HG03280 (cell line): ENCODE measurements around the gene NELFB.

ENCODE experiments used
- ATAC-seq: cut with Tn5 transposase; IDR thresholded peaks from one replicate; pipeline ENCODE4 v1.9.1; 2021; ENCODE audit warnings: mild to moderate bottlenecking, moderate library complexity; ENCODE audit not compliant: unreplicated experiment

Gene NELFB

DNA sequence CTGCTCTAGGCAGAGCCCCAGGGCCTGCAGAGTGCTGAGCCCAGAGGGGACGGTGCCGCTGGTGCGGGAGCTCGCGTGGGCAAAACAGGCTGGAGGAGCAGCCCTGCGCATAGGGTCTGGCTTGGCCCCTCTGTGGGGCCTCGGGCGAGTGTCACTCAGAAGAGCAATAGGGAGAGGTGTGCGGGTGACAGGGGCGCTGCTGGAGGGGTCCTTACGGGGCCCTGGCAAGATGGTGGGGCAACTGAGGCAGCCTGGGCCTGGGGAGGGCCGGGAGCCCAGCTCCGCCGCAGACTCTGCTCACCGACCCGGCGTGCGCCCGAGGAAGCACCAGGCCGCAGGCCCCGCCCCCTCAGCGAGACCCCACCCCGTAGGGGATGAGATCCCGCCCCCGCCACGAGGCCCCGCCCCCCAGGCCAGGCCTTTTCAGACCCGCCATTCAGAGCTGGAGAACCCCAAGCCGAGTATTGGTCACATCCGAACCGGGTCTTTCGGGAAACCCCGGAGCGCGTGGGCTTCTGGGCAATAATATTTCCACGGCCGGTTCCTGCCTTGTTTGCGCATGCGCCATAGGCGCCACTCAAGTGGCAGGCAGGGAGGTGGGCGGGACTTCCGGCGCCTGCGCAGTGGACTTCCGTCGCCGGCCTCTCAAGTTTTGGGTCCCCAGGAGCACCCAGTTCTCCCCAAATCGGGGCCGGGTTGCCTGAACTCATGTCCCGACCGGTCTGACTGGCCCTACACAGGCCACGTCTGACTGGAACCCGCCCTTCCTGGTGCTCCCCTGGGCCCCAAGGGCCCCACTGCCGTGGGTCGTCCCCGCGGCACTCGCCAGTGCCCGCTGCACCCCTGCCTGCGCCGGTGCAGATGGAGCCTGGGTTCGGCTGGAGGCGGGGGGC lies 31.8 kb upstream of the NELFB start:
- ATAC-seq: peak; percentile 78

DNA sequence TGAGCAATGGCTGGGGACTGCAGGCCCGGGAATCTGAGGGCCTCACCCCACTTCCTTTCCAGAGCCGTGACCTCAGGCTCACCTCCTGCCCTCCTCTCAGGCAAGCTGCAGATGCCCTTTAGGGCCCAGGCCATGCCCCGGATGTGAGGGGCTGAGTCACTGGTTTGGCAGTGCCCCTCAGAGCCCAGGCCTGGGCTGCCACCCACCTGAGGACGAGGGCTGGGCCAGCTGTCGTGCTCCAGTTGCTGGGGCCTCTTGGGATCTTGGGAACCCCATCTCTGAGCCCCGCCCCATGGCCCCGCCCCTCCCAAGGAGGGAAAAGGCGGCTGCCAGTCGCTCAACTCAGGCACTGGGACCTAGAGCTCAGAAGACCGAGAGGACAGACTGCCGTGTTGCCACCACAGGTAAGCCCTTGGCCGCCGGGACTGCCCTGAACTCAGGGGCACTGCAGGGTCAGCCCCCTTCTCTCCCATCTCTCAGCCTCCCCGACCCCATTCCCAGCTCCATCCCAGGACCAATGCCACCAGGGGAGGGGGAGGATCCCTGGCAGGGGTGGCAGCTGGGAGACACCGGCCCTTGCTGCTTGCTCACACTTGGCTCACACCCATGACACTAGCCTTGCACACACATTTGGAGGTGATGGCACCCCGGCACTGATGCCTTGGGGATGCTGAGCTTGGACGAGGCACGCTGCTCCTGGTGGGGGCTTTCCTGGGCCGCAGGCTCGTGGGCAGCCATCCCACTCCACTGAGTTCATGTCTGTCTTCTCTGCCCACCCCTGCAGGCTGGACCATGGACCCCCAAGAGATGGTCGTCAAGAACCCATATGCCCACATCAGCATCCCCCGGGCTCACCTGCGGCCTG lies 30.1 kb upstream of the NELFB start, which contains the start of gene CYSRT1:
Gene CYSRT1 (plus strand): TSS at position 345 of the 865 bp plus-strand sequence. CDS start 448 bp downstream, at position 793.
- ATAC-seq: no peak

DNA sequence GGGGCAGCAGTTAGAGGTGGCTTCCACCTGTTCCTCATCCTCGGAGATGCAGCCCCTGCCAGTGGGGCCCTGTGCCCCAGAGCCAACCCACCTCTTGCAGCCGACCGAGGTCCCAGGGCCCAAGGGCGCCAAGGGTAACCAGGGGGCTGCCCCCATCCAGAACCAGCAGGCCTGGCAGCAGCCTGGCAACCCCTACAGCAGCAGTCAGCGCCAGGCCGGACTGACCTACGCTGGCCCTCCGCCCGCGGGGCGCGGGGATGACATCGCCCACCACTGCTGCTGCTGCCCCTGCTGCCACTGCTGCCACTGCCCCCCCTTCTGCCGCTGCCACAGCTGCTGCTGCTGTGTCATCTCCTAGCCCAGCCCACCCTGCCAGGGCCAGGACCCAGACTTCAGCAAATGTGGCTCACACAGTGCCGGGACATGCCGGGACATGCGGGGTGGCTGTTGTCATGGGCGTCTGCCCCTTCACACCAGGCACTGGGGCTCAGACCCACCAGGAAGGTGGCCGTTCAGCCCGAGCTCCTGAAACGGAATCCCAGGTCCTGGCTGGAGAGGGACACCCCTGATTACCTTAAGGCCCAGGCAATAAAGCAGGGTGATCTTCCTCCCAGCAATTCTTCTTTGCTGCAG lies 29.3 kb upstream of the NELFB start:
- ATAC-seq: no peak

DNA sequence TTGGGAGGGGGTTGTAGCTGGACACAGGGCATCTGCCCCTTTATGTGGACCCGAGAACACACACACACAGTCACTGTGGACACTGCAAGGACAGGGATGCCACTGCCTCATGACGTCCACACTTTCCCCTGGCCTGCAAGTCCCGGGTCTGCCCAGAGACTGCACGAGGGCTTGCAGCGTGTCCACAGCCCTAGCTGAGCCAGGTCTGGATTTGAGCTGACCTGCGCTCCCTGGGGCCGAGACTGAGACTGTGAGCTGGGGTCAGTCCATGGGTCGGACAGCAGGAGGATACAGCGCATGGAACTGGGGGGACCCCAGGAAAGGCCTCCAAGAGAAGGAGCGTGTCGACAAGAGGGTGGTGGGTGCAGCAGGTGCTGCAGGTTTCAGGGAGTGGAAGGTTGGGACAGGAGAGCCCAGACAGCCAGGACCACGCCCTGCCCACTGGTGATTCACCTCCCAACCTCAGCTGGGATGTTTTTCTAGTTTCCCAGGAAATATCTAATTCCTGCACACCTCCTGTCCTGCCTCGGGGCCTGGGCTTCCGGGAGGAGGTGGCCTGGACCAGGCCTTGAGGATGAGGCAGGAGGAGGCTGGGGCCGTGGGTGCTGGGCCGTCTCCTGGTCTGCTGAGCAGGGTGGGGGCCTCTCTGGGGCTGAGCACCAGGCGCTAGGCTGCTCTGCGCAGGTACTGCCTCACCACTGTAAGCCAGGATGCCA lies 28.6 kb upstream of the NELFB start:
- no peak for ATAC-seq

DNA sequence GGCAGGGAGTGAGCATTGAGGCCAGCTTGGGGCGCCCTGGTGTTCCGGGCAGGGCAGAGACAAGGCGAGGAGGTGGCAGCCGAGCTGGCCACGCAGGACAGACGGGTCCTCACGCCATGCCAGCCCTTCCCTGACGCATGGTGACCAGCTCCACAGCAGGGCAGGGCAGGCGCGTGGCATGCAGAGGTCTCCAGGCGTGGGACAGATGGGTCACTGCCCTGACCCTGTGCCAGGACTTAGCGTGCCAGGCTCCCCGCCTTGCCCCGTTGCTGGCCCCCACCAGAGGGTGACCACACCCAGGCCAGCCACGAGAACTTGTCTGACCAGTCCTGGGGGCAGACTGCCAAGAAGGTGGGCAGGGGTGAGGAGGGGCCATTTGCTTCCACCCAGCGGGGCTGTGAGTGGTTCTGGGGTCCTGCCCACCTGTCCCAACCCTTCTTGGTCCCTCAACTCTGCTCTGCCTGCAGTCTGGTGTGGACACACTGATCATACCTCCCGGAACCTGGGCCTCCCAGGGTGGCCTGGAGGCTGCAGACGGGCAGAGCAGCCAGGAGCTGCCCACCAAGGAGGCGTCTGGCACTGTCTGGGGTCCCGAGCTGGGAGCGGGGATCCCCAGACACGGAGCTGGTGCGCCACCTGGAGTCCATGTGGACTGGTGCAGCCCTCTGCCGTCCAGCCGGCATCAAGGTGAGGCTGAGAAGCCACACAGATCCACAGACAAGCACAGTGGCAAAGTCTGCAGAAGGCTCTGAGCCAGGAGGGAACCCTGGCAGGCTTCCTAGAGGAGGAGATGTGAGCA lies 27.9 kb upstream of the NELFB start, which contains the start of gene RNF224:
Gene RNF224 (plus strand): TSS at position 449 of the 799 bp plus-strand sequence. CDS start 834 bp downstream, outside the sequence.
- ATAC-seq: no peak

DNA sequence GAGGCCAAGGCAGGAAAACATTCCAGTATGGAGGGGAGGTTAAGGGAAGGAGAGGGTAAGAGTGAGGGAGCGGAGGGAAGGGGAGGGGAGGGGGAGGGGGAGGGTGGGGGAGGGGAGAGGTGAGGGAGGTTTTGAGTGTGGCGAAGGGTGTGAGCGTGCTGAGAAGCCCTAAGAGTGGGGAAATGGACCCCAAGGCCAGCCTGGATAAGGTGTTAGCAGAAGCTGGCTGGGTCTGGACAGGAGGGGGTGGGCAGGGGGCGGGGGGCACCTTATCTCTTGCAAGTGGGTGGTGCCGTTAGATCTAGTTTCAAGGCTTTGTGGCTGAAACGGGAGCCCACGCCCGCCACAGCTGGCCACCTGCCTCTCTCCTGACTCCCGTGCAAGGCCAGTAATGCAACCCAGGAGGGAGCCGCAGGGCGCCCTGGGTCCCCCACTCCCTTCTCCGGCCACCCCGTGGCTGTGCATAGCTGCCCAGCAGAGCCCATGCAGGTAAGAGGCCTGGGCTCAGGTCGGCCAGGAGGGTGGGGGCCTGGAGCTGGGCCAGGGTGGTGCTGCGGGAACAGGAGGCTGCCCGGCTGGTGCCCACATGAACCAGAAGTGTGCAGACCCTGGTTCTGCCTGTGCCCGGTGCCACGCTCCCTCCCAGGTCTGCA lies 27.1 kb upstream of the NELFB start:
- no peak for ATAC-seq

DNA sequence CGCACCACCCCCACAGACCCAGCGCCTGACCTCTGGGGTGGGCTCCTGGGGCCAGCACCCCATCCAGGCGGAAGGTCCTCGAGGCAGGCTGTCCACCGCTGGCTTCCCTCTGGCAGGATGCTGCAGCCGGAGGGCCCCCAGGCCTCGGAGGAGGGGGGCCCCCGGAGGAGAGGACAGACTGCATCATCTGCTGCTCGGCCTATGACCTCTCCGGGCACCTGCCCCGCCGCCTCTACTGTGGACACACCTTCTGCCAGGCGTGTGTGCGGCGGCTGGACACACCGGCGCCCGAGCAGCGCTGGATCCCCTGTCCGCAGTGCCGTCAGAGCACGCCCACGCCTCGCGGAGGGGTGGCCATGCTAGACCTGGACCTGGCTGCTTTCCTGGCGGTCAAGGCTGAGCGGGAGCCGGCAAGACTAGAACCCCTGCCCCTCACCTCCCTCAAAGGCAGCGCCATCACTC lies 26.6 kb upstream of the NELFB start:
- ATAC-seq: no peak

DNA sequence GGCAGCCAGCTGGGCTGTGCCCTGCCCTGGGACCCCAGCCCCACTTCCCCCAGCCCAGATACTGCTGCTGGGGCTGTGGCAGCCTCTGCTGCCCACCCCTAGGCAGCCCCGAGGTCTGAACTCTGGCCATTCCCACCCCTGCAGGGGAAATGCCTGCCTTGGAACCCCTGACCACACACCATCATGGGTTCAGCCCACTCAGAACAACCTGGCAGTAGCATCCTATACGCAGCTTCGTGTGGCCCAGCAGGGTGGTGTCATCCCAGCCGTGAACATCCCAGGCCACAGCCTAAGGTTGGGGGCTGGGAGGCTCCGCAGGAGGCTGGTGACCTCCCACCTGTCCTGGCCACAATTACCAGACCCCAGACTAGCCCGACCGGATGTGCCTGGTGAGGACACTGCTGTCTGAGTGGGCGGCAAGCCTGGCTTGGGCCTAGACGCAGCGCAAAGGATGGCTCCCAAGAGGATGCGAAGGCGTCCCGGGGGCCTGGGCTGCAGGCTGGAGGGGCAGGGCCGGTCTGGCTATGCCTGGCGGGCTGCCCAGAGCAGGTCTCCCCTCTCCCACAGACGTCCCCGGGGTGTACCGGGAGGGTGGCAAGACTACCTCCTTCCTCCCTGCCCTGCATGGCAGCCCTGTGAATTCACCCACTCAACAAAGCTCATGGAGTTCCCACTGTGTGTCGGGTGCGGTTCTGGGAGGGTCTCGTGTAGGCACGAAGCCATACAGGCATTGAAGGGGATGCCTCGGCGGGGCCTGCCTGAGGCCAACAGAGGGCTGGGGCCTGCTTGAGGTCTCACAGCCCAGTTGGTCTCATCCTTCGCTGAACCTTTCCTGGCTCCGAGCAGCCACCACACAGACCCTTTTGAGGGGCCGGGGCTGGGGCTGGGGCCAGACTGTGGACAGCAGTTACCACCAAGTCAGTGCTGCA lies 25.9 kb upstream of the NELFB start:
- ATAC-seq: no peak

DNA sequence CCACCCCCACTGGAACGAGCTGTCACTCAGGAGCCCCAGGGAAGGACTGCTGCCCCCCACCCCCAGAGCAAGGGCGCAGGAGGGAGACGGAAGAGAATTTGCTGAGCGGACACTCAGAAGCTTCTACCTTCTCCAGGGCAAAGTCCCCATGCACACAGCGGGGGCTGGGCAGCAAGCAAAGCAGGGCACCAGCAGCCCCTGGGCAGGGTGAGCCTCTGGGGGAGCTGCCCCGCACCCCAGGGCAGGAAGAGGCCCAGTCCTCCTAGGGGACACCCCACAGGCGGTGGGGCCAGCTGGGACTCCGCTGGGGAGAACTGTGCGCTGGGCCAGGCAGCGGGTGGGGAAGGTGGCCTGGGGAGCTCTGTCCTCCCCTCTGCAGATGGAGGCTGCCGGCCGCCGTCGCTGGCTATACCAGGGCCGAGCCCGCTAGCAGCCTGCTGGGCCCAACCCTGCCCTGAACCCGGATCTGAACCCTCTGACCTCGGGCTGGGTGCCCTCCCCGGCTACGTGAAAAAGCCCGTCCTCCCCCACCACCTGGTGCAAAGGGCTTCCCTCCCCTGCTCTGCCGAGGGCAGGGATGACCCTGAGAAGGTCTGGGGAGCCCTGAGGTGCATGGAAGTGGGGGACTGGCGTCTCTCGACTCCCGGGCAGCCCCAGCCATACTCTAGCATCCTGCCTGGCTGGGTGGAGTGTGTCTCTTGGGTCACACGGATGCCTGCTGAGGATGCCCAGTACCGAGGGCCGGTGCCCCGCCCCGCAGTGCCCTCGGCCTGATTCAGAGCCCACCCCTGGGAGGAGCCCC lies 25.0 kb upstream of the NELFB start:
- no peak for ATAC-seq

DNA sequence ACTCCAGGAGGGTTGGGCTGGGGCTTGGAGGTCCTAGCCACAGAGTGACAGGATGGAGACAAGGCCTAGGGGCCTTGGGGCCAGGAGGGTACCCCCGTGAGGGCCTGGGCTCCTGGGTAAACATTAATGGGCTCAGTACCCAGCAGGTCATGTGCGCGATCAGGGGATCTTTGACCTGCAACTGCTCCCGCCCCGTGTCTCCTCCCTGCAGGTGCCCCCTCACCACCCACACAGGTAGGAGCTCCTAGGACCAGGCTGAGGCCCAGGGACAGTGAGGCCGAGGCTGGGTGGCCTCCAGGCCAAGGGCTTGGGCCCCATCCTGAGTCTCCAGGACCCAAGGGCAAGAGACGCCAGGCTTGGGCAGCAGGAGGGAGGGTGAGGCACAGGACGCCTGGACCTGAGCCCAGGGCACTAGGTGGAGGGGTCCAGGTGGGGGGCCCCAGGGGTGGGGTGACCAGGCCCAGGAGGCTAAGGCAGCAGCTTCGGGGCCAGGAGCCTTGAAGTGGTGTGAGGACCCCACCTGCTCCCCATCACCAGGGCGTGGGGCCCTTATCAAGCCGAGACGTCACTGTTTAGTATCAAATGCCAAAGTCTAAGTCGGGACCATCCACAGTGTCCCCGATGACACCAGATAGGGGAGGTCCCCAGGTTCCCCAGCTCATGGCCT lies 24.3 kb upstream of the NELFB start, which contains the start of gene SLC34A3:
Gene SLC34A3 (plus strand): TSS at position 197 of the 667 bp plus-strand sequence. CDS start 802 bp downstream, outside the sequence.
- no peak for ATAC-seq

DNA sequence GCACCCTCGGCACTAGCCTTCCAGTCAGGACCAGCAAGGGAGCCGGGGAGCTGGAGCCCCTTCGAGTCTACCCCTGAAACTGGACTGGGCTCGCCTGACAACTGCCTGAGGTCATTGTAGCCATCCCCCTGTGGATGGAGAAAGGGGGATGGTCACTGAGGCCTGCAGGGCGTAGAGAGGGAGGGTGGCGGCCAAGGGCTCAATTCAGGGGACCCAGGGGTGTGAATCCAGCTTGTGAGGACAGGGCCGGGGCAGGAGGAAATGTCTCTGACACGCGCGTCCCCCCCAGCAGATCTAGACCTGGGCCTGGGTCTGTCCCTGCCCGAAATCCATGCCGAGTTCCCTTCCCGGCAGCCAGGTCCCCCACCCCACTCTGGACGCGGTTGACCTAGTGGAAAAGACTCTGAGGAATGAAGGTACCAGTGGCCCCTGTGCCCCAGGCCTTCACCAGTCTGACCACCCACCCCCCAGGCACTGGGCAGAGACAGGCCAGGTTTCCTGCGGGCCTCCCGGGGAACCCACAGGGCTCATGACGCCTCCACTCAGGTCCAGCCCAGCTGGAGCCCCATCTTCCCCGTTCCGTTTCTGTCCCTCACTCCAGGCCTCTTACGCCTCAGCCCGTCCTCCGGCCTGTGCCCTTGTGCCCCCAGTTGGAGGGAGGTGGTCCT lies 23.6 kb upstream of the NELFB start:
- no peak for ATAC-seq

DNA sequence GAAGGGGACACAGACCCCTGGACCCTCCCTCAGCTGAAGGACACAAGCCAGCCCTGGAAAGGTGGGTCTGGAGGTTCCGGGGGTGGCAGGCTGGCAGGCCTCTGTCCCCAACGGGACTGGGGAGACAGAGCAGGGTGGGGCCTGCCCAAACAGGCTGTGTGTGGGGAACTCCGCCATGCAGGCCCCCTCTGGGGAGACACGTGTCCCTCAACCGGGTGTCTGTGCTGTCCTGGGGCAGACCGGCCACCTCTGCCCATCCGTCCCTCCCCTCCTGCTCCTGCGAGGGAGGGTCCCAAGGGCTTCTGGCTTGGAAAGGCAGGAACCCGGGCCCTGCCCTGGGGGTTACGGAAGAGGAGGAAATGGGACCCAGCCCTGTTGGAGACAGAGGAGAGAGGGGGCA lies 23.0 kb upstream of the NELFB start:
- ATAC-seq: no peak

DNA sequence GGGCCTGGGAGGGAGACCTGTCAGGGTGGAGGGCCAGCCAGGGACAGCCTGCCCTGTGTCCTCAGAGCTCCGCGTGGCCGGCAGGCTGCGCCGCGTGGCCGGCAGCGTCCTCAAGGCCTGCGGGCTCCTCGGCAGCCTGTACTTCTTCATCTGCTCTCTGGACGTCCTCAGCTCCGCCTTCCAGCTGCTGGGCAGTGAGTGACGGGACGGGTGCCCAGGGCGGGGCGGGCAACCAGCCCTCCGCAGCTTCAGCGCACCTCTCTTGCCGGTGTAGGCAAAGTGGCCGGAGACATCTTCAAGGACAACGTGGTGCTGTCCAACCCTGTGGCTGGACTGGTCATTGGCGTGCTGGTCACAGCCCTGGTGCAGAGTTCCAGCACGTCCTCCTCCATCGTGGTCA lies 22.6 kb upstream of the NELFB start:
- no peak for ATAC-seq

DNA sequence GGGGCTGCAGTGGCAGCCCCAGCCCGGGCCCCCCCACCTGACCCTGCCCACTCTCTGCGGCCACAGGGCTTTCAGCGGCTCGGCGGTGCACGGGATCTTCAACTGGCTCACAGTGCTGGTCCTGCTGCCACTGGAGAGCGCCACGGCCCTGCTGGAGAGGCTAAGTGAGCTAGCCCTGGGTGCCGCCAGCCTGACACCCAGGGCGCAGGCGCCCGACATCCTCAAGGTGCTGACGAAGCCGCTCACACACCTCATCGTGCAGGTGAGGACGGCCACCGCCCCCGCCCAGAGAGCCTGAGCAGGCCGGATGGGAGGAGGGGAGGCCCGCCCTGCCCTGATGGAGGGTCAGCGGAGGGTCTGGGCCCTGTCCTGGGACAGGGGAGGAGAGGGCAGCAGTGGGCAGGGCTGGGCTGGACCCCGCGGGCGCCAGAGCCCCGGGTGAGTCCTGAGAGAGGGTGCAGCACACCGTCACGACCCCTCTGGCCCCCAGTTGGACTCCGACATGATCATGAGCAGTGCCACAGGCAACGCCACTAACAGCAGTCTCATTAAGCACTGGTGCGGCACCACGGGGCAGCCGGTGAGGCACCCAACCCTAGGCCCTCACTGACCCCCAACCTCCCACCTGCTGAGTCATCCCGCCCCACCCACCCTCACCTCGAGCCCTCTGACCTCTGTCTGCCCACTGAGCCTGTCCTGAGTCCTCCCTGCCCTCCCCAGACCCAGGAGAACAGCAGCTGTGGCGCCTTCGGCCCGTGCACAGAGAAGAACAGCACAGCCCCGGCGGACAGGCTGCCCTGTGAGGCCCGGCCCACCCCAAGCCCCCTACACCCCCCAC lies 21.8 kb upstream of the NELFB start:
- ATAC-seq: no peak

DNA sequence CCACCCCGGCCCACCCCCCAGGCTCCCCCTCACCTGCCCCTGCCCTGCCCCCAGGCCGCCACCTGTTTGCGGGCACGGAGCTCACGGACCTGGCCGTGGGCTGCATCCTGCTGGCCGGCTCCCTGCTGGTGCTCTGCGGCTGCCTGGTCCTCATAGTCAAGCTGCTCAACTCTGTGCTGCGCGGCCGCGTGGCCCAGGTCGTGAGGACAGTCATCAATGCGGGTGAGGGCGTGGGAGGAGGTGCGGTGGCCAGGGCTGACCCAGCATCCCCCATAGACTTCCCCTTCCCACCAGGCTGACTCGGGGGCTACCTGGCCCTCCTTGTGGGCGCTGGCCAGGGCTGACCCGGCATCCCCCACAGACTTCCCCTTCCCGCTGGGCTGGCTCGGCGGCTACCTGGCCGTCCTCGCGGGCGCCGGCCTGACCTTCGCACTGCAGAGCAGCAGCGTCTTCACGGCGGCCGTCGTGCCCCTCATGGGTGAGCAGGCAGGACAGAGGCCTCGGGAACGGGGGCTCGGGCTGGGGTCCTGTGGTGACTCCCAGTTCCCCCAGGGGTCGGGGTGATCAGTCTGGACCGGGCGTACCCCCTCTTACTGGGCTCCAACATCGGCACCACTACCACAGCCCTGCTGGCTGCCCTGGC lies 21.0 kb upstream of the NELFB start:
- ATAC-seq: no peak
